Calu3 (cell line): Measurements from ENCODE around the gene CEP41. TPM values are rescaled to one million over a fixed set of nuclear protein-coding genes. Genes with fewer than 3 reads are reported as not detected.

Experiments
- BruUV-seq: library from RNA; stranded (reverse); fragments of 400-500 nt; replicated peaks from 2 replicates; lab custom pipeline; 2021; lab: Mats Ljungman, UMichigan
- CTCF ChIA-PET: fragments of 300-600 bp; sonication (Branson Sonifier 250); formaldehyde crosslinking; loops from one replicate; lab custom pipeline; 2022; ENCODE audit warnings: antibody characterized with exemption; lab: Charles Lee
- DNase-seq: peaks from one replicate; pipeline ENCODE4 v3.0.0; 2022
- H3K27ac Mint-ChIP-seq: one replicate; pipeline ENCODE4 v1.8.0; 2022; ENCODE audit warnings: mixed read lengths; ENCODE audit not compliant: unreplicated experiment
- H3K27me3 Mint-ChIP-seq: one replicate; pipeline ENCODE4 v1.8.0; 2022; ENCODE audit warnings: mixed read lengths; ENCODE audit not compliant: unreplicated experiment
- H3K36me3 Mint-ChIP-seq: one replicate; pipeline ENCODE4 v1.8.0; 2022; ENCODE audit warnings: mild to moderate bottlenecking, moderate library complexity, mixed read lengths; ENCODE audit not compliant: insufficient read depth, unreplicated experiment
- H3K4me1 Mint-ChIP-seq: one replicate; pipeline ENCODE4 v1.8.0; 2022; ENCODE audit warnings: mild to moderate bottlenecking, low read depth, mixed read lengths; ENCODE audit not compliant: unreplicated experiment
- H3K4me3 Mint-ChIP-seq: one replicate; pipeline ENCODE4 v1.8.0; 2022; ENCODE audit warnings: mild to moderate bottlenecking, low read depth, moderate library complexity, mixed read lengths; ENCODE audit not compliant: unreplicated experiment
- H3K9me3 Mint-ChIP-seq: one replicate; pipeline ENCODE4 v1.8.0; 2022; ENCODE audit warnings: low read depth, mixed read lengths; ENCODE audit not compliant: unreplicated experiment
- CTCF ChIP-seq: fragments of 200-600 bp; IDR thresholded peaks from one replicate; pipeline ENCODE4 v1.8.0; 2022; ENCODE audit warnings: antibody characterized with exemption; ENCODE audit not compliant: unreplicated experiment
- intact Hi-C: fragments of 100-400 bp; cut with micrococcal nuclease; formaldehyde crosslinking; loops from one replicate; pipeline ENCODE4 v1.10.0; 2022; ENCODE audit not compliant: unreplicated experiment
- total RNA-seq: library from RNA; stranded (reverse); gene quantifications from 2 replicates; pipeline ENCODE4 v1.2.3, GENCODE V29; 2022

CEP41 gene
- total RNA-seq, 1 experiment from 2014 or later, result 21.6 TPM

GRCh38 chr7:130352194-130353074, 88.4 kb downstream of the CEP41 start:
- no peaks in the 10 kb centered on the region for H3K9me3 Mint-ChIP-seq
- H3K27ac Mint-ChIP-seq, result peak overlapping the region; percentile 5
- peaks cover 49% of the 10 kb centered on the region for H3K4me1 Mint-ChIP-seq
- CTCF ChIA-PET, result interaction anchor here (0.7 kb wide), 1 partner anchor 16 kb away, joined by 6 read pairs; no protein-coding TSS in a partner anchor
- TF ChIP-seq CTCF, result no peak
- DNase-seq, result no peak
- peaks cover 22% of the 10 kb centered on the region for H3K27me3 Mint-ChIP-seq
- intact Hi-C loops, result no loop called here
- no TSS peak for BruUV-seq
- H3K4me3 Mint-ChIP-seq, result peak overlapping the region; percentile 20
- peaks cover 6% of the 10 kb centered on the region for H3K36me3 Mint-ChIP-seq

GRCh38 chr7:130351791-130352090, 89.1 kb downstream of the CEP41 start:
- TF ChIP-seq CTCF, result no peak
- Mint-ChIP-seq H3K4me1 (peaks cover 42% of the 10 kb centered on the region), H3K27ac (no peak overlapping the region), H3K9me3 (no peaks in the 10 kb centered on the region), H3K4me3 (no peak overlapping the region), H3K27me3 (peaks cover 22% of the 10 kb centered on the region), H3K36me3 (peaks cover under 1% of the 10 kb centered on the region)
- BruUV-seq, result no TSS peak
- CTCF ChIA-PET, result no interaction called here
- intact Hi-C loops, result no loop called here
- DNase-seq, result no peak

- Mint-ChIP-seq H3K4me1 (peaks cover 37% of the 10 kb centered on the region), H3K9me3 (no peaks in the 10 kb centered on the region), H3K27ac (no peak overlapping the region), H3K36me3 (no peaks in the 10 kb centered on the region), H3K4me3 (no peak overlapping the region), H3K27me3 (peaks cover 24% of the 10 kb centered on the region)
- intact Hi-C loops, result no loop called here
- no peak for TF ChIP-seq CTCF
- BruUV-seq, result no TSS peak
- CTCF ChIA-PET, result no interaction called here
- no peak for DNase-seq
These were observed 89.6 kb downstream of the CEP41 start for GRCh38 chr7:130350945-130351790.

- BruUV-seq, result no TSS peak
- H3K27ac Mint-ChIP-seq, result no peak overlapping the region
- peaks cover 32% of the 10 kb centered on the region for H3K4me1 Mint-ChIP-seq
- TF ChIP-seq CTCF, result no peak
- H3K9me3 Mint-ChIP-seq, result no peaks in the 10 kb centered on the region
- no peak overlapping the region for H3K4me3 Mint-ChIP-seq
- CTCF ChIA-PET, result no interaction called here
- no peaks in the 10 kb centered on the region for H3K36me3 Mint-ChIP-seq
- DNase-seq, result no peak
- H3K27me3 Mint-ChIP-seq, result peaks cover 34% of the 10 kb centered on the region
- intact Hi-C loops, result no loop called here
These were observed 90.7 kb downstream of the CEP41 start for GRCh38 chr7:130349911-130350782.
